ENCODE results near the gene CST4. TPM values are rescaled to one million over a fixed set of nuclear protein-coding genes. Genes with fewer than 3 reads are reported as not detected.
A peak's percentile ranks its signal among the peaks of the same experiment; 100 is the strongest.

The CST4 gene
- total RNA-seq, 1 donor from 2014 or later, result not detected

- Mint-ChIP-seq H3K9me3 (no peaks in the 10 kb centered on the region), H3K27me3 (ENCODE audit: insufficient read depth, low read depth) (peaks cover 9% of the 10 kb centered on the region), H3K4me3 (no peak overlapping the region), H3K27ac (no peak overlapping the region), H3K36me3 (no peaks in the 10 kb centered on the region), H3K4me1 (peaks cover 13% of the 10 kb centered on the region)
- Histone ChIP-seq H3K9ac (no peak overlapping the region), H3K27me3 (peaks cover 13% of the 10 kb centered on the region), H3K4me3 (no peak overlapping the region), H3K4me1 (peaks cover 6% of the 10 kb centered on the region), H2AFZ (replicated peaks) (no peak overlapping the region), H3K79me2 (ENCODE audit: low read depth) (no peaks in the 10 kb centered on the region), H3K27ac (no peak overlapping the region), H3K9me3 (ENCODE audit: low read depth) (no peaks in the 10 kb centered on the region), H3F3A (ENCODE audit: low read depth) (peaks cover 5% of the 10 kb centered on the region), H3K36me3 (no peaks in the 10 kb centered on the region), H4K20me1 (ENCODE audit: low read depth) (peaks cover 11% of the 10 kb centered on the region), H3K4me2 (no peak overlapping the region)
- DNase-seq (ENCODE audit: low spot score), result no peak
- TF ChIP-seq, protein P1, sequence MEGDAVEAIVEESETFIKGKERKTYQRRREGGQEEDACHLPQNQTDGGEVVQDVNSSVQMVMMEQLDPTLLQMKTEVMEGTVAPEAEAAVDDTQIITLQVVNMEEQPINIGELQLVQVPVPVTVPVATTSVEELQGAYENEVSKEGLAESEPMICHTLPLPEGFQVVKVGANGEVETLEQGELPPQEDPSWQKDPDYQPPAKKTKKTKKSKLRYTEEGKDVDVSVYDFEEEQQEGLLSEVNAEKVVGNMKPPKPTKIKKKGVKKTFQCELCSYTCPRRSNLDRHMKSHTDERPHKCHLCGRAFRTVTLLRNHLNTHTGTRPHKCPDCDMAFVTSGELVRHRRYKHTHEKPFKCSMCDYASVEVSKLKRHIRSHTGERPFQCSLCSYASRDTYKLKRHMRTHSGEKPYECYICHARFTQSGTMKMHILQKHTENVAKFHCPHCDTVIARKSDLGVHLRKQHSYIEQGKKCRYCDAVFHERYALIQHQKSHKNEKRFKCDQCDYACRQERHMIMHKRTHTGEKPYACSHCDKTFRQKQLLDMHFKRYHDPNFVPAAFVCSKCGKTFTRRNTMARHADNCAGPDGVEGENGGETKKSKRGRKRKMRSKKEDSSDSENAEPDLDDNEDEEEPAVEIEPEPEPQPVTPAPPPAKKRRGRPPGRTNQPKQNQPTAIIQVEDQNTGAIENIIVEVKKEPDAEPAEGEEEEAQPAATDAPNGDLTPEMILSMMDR (IDR thresholded peaks at IDR 0.05), result no peak
- no peak for TF ChIP-seq EZH2phosphoT487 (IDR thresholded peaks at IDR 0.05)
- TF ChIP-seq EZH2 (IDR thresholded peaks at IDR 0.05), result no peak
Observed at GRCh38 chr20:23640671-23641667, 47.9 kb downstream of the CST4 start.

DNA sequence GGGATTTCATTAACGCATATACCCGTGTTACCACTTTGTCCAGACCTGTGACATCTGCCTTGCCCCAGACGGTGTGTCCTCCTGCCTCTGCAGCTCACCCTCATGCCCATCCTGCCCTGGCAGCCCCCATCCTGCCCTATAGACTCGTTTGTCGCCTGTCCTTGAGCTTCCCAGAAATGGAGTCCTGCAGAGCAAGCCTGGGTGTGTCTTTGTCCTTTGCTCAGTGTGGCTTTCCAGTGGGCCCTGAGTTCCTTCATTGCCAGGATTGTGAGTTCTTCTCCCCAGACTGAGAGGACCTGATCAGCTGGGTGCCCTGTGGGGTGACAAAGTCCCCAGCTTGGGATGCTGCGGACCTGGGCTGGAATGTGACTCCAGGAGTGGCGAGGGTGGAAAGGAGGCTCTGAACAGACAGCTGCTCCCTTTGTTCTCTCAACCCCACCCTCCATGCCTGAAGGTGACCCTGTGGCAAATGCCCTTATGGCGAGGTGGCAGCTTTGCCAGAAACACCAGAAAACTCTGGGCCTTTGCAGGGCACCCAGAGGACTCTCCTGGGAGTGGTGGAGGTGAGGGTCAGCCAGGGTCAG, 48.7 kb downstream of the CST4 start:
- Histone ChIP-seq H3K36me3 (no peaks in the 10 kb centered on the region), H3K79me2 (ENCODE audit: low read depth) (no peaks in the 10 kb centered on the region), H3K9me3 (ENCODE audit: low read depth) (no peaks in the 10 kb centered on the region), H3F3A (ENCODE audit: low read depth) (peaks cover 5% of the 10 kb centered on the region), H4K20me1 (ENCODE audit: low read depth) (peaks cover 11% of the 10 kb centered on the region), H3K4me1 (peaks cover 6% of the 10 kb centered on the region), H3K4me3 (no peak overlapping the region), H3K27me3 (peaks cover 14% of the 10 kb centered on the region), H3K4me2 (no peak overlapping the region), H3K27ac (no peak overlapping the region), H3K9ac (no peak overlapping the region), H2AFZ (replicated peaks) (no peak overlapping the region)
- Mint-ChIP-seq H3K4me1 (peaks cover 14% of the 10 kb centered on the region), H3K27me3 (ENCODE audit: insufficient read depth, low read depth) (peaks cover 9% of the 10 kb centered on the region), H3K27ac (no peak overlapping the region), H3K36me3 (no peaks in the 10 kb centered on the region), H3K9me3 (no peaks in the 10 kb centered on the region), H3K4me3 (no peak overlapping the region)
- DNase-seq (ENCODE audit: low spot score), result no peak
- TF ChIP-seq EZH2 (IDR thresholded peaks at IDR 0.05) (no peak), EZH2phosphoT487 (IDR thresholded peaks at IDR 0.05) (no peak)
- TF ChIP-seq, protein P1 (IDR thresholded peaks at IDR 0.05), result no peak

- no peaks in the 10 kb centered on the region for H3K9me3 Mint-ChIP-seq
- H3K4me3 ChIP-seq, result no peak overlapping the region
- peaks cover 14% of the 10 kb centered on the region for H3K4me1 Mint-ChIP-seq
Observed at GRCh38 chr20:23639490-23639958, 49.3 kb downstream of the CST4 start.

More at GRCh38 chr20:23639490-23639958, 49.3 kb downstream of the CST4 start:
- H4K20me1 ChIP-seq (ENCODE audit: low read depth), result peaks cover 11% of the 10 kb centered on the region
- no peak overlapping the region for H3K9ac ChIP-seq
- DNase-seq (ENCODE audit: low spot score), result no peak
- H3K79me2 ChIP-seq (ENCODE audit: low read depth), result no peaks in the 10 kb centered on the region
- H3K36me3 ChIP-seq, result no peaks in the 10 kb centered on the region
- TF ChIP-seq EZH2 (IDR thresholded peaks at IDR 0.05) (no peak), EZH2phosphoT487 (IDR thresholded peaks at IDR 0.05) (no peak)
- TF ChIP-seq, protein P1 (IDR thresholded peaks at IDR 0.05), result no peak
- H3F3A ChIP-seq (ENCODE audit: low read depth), result peaks cover 5% of the 10 kb centered on the region
- H3K27ac Mint-ChIP-seq, result peak overlapping the region; percentile 97
- H3K9me3 ChIP-seq (ENCODE audit: low read depth), result no peaks in the 10 kb centered on the region
- H2AFZ ChIP-seq (replicated peaks), result no peak overlapping the region
- H3K4me3 Mint-ChIP-seq, result peak overlapping the region; percentile 74
- H3K4me2 ChIP-seq, result no peak overlapping the region
- H3K27me3 ChIP-seq, result peaks cover 14% of the 10 kb centered on the region
- H3K27me3 Mint-ChIP-seq (ENCODE audit: insufficient read depth, low read depth), result peaks cover 7% of the 10 kb centered on the region
- H3K27ac ChIP-seq, result no peak overlapping the region
- peaks cover 2% of the 10 kb centered on the region for H3K36me3 Mint-ChIP-seq
- H3K4me1 ChIP-seq, result peaks cover 6% of the 10 kb centered on the region

Data from neural progenitor cell (in vitro differentiated cells).